ES-I3 (cell line): Measurements from ENCODE around the gene CTNNA2.

ENCODE experiments used
- H3K36me3 ChIP-seq: 2 replicates; pipeline ENCODE4 v1.6.1; 2013; ENCODE audit warnings: mild to moderate bottlenecking, low read length, control low read depth, moderate library complexity; ENCODE audit not compliant: insufficient read depth
- H3K4me1 ChIP-seq: 2 replicates; pipeline ENCODE4 v1.6.1; 2013; ENCODE audit warnings: mild to moderate bottlenecking, control low read depth, low read length; ENCODE audit not compliant: insufficient read depth
- H3K9ac ChIP-seq: 2 replicates; pipeline ENCODE4 v1.6.1; 2013; ENCODE audit warnings: low read depth, mild to moderate bottlenecking, low read length, moderate library complexity
- H3K9me3 ChIP-seq: 2 replicates; pipeline ENCODE4 v1.6.1; 2013; ENCODE audit warnings: mild to moderate bottlenecking, low read length, moderate library complexity; ENCODE audit not compliant: control insufficient read depth, insufficient read depth

Gene CTNNA2

DNA sequence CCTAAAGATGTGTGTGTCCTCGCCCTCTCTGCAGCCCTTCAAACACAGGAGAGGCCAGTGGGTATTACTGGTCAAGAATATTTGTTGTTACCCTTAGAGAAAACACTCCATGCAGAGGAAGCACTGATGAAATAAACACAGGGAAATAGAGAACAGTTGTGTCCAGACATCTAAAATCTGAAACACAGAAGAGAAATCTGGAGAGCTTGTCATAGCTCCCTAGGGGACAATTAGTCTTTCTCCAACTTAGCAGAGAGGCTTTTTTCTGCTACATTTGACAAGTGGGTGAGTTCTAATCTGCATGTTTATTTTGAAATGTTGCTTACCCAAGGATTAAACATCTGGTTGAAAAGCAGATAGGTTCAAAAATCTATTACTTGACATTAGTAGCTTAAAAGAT lies 190.1 kb downstream of the CTNNA2 start:
- Histone ChIP-seq H3K36me3 (no peaks in the 10 kb centered on the region), H3K9me3 (no peaks in the 10 kb centered on the region)

DNA sequence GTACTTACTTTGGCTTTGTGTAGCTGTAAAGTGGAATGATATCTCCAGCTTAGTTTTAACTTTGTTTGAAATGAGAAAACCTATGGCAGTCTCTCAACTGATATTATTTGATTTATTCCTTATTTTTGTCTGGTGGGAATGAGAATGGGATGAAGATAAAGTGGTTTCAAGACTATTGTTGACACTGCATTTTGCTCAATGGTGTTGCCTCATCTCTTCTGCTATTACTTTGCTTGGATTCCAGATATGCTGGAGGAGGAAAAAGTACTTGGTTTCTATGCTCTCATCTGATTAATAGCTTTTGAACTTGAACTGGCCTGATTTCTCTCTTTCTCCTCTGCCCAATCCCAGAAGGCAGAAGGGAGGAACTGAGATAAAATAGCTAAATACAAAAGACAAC lies 198.2 kb downstream of the CTNNA2 start:
- no peaks in the 10 kb centered on the region for H3K4me1 ChIP-seq
- H3K9ac ChIP-seq, result no peak overlapping the region
- H3K9me3 ChIP-seq, result no peaks in the 10 kb centered on the region
- no peaks in the 10 kb centered on the region for H3K36me3 ChIP-seq

More for the DNA sequence above, 190.1 kb downstream of the CTNNA2 start:
- Histone ChIP-seq H3K9ac (no peak overlapping the region), H3K4me1 (peaks cover 4% of the 10 kb centered on the region; the same call in 1 of the 2 replicates)

DNA sequence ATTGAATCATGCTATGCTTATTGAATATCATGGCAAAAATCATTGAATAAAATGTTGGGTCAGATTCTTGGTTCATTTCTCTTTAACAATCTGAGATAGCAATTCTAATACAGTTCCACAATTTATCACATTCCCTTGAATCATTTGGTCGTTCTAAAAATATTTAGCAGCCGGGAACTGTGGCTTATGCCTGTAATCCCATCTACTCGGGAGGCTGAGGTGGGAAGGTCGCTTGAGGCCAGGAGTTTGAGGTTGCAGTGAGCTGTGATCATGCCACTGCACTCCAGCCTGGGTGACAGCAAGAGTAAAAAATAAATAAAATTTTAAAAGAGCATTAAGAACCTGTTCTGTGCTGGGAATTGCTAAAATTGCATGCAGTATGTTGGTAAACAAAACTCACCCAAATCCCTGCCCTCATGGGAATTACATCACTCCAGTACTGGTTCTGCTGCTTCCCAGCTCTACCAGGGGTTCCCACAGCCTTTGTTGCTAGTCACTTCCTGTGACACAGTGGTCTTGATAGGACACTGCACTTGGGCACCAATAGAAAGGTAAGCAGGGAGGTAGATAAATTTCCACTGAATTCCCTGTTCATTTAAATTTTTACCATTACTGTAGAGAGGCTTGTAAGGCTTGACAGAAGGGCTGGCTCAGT lies 200.4 kb downstream of the CTNNA2 start:
- Histone ChIP-seq H3K36me3 (no peaks in the 10 kb centered on the region), H3K4me1 (no peaks in the 10 kb centered on the region)

DNA sequence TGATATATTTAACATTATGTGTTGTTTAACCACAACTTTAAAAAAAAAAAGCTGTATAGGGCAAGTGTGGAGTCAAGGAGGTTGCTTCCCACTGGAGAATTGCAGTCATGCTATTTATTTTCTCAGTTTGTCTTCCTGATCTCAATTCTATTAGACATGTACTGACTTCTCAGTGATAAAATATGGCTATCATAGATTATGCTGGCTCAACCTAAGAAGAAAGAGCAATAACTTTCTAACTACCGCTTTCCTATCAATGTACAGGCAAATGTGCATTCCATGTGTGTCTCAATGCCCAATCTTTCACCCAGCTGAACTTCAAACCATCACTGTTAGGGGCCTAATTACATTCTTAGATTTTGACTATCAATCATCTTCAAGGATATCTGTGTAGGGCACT lies 201.4 kb downstream of the CTNNA2 start:
- no peaks in the 10 kb centered on the region for H3K36me3 ChIP-seq
- H3K9ac ChIP-seq, result no peak overlapping the region
- no peaks in the 10 kb centered on the region for H3K9me3 ChIP-seq
- no peaks in the 10 kb centered on the region for H3K4me1 ChIP-seq

More for the DNA sequence above, 200.4 kb downstream of the CTNNA2 start:
- H3K9me3 ChIP-seq, result no peaks in the 10 kb centered on the region
- no peak overlapping the region for H3K9ac ChIP-seq

DNA sequence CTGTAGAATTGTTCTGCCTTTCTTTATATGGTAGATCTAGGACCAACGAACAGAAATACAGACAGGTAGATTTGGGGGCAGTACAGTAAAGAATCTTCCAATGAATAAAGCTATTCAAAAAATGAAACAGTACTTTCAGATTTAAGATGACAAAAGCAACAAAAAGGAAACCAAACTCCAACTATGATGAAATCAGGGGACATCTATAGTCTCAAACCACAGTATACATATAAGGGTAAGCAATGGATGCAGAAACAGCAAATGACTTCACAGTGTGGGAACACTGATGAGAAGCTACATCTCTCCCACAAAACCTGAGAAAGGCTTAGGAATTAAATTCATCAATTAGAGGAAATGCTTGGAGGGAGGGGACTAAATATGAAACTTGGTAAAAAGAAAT lies 202.5 kb downstream of the CTNNA2 start:
- Histone ChIP-seq H3K4me1 (no peaks in the 10 kb centered on the region), H3K36me3 (no peaks in the 10 kb centered on the region), H3K9ac (no peak overlapping the region), H3K9me3 (no peaks in the 10 kb centered on the region)

DNA sequence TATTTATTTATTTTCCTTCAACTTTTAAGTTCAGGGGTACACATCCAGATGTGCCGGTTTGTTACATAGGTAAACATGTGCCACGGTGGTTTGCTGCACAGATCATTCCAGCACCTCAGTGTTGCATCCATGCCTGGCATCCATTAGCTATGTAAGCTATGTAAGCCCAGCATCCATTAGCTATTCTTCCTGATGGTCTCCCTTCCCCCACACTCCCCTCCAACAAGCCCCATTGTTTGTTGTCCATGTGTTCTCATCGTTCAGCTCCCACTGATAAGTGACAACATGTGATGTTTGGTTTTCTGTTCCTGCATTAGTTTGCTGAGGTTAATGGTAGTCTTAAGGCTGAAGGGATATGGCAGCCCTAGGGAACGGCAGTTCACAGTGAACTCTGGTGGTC lies 203.4 kb downstream of the CTNNA2 start:
- Histone ChIP-seq H3K36me3 (no peaks in the 10 kb centered on the region), H3K9ac (no peak overlapping the region), H3K4me1 (no peaks in the 10 kb centered on the region), H3K9me3 (no peaks in the 10 kb centered on the region)

DNA sequence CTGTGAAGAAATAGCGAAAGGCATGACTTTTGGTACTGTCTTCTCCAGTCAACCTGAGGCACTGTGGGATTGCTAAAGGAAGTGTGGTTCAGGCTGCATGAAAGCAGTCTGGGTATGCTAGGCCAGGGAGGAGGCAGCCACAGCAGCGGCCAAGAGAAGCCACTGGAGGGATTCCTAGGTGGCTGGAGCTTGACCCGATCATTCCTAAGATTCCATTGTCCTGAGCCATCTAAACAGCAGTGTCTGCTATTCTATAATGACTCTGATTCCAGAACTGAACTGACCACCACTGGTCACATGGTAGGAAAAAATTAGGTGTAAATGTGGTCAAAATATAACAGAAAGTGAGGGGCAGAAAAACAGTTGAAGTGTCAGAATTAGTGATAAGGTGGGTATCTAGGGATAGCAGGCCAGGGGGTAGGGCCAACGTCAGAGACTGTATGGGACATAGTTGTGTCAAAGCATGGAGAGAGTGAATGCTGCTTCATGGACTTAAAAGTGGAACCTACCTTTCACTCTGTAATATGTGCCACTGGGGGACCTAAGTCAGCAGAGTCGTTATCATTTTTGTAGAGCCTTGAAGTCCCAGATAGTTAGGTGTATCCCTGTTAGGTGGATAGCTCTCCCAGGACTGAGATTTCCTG lies 204.6 kb downstream of the CTNNA2 start:
- H3K9me3 ChIP-seq, result no peaks in the 10 kb centered on the region
- H3K36me3 ChIP-seq, result no peaks in the 10 kb centered on the region
- H3K4me1 ChIP-seq, result no peaks in the 10 kb centered on the region
- H3K9ac ChIP-seq, result no peak overlapping the region

DNA sequence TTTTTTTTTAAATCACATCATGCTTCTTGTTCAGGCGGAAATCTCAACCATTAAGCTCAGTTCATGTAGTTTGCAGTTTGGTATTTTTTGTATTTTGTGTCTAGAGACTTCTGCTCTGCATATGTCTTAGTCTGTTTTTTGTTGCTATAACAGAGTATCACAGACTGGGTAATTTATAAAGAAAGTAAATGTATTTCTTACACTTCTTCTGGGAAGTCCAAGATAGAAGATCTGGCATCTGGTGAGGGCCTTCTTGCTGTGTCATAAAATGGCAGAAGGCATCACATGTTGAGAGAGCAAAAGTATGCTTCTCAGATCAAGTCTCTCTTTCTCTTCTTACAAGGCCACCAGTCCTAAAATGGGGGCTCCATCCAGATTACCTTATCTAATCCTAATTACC lies 208.2 kb downstream of the CTNNA2 start:
- no peaks in the 10 kb centered on the region for H3K36me3 ChIP-seq
- no peaks in the 10 kb centered on the region for H3K4me1 ChIP-seq
- no peak overlapping the region for H3K9ac ChIP-seq
- no peaks in the 10 kb centered on the region for H3K9me3 ChIP-seq

DNA sequence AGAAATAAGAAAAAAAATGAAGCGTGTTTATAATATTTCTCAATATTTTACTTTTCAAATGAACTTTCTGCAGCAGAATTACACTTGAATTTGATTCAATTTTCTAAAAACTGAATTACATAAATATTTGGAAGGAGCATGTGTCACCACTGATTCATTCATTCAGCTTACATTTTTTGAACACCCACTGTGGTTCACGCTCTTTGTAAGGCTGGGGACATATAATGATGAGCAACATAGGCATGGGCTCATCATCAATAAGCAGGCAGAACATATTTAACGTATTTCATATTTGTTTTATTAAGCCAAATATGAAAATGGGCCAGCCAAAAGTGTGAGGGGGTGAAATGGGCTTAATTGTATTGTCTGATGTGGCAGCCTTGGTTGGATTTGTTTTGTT lies 209.1 kb downstream of the CTNNA2 start:
- H3K36me3 ChIP-seq, result no peaks in the 10 kb centered on the region
- no peaks in the 10 kb centered on the region for H3K9me3 ChIP-seq
- H3K4me1 ChIP-seq, result no peaks in the 10 kb centered on the region
- no peak overlapping the region for H3K9ac ChIP-seq

DNA sequence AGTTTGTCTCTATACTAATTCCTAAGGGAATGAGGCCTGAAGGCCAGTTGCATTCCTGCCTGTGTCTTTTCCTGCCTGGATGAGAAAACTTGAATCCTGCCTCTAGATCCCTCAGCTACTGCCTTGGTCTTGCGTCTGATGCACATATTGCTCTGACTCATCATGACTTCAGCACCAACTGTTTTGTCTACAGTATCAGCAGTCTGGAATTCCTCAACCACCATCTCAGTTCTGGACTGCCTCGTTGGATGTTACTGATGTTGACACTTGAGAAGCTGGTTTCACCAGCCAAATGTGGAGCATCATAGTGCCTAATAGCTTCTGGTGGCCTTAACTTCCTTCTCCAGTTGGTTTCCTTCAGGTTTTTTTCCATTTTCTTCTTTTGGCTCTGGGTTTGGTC lies 211.0 kb downstream of the CTNNA2 start:
- Histone ChIP-seq H3K4me1 (no peaks in the 10 kb centered on the region), H3K36me3 (no peaks in the 10 kb centered on the region), H3K9ac (no peak overlapping the region)

DNA sequence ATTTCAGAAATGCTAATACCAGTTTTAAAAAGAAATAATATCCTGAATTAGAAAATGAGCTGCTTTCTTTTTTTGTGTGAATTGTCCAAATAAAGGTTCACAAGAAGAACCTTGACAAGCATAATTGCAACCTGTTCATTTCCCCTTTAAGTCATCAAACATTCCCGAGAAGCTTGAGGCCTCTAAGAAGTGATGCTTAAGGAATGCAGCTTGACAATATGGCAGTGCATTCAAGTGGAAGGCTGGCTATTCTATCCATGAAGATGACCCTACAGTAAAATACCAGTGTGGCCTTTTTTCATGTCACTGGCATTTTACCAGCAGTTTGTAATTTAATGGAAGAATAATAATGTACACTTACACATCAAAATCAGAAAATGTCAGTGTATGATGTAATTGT lies 216.7 kb downstream of the CTNNA2 start:
- no peak overlapping the region for H3K9ac ChIP-seq
- no peaks in the 10 kb centered on the region for H3K9me3 ChIP-seq
- no peaks in the 10 kb centered on the region for H3K36me3 ChIP-seq
- no peaks in the 10 kb centered on the region for H3K4me1 ChIP-seq

More for the DNA sequence above, 211.0 kb downstream of the CTNNA2 start:
- H3K9me3 ChIP-seq, result no peaks in the 10 kb centered on the region

DNA sequence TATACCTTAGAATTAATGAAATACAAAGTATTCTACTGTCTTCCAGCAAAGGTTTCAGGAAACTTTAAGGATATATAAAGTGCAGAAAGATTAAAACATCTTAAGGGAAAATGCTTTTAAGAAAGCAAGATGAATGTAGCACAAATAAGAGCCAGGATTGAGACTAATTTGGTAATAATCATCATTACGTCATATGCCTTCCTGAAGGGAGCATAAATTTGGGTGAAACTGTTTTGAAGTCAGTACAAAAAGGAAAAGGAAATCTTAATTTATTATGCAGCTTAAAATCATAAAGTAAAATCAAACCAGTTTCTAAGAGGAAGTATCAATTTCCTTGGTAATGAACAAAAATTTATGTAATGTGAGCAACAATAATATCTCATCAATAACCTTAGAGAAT lies 221.7 kb downstream of the CTNNA2 start:
- Histone ChIP-seq H3K9ac (no peak overlapping the region), H3K36me3 (no peaks in the 10 kb centered on the region)

DNA sequence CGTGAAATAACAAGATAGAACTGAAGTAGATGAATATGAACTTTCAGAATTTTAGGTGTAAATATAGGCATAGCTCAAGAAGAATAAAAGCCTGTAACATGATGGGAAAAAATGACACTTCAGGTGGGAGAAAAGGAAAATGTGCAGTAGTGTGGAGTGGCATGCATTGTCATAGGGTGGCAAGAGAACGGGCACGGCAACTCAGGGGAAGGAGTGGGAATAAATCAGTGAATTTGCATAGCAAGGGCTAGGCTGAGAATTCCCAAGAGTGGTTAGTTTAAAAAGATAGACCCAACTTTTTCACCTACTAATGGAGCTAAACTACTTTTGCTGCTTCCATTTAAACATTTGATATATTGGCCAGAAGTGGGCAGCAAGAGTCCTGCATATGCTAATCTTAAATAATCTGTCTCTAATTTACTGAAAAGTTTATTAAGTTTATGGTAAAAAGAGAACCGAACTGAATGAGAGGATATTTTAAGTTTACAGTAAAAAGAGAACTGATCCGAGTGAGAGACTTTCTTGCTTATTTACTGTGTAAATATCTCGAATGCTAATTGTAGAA lies 228.1 kb downstream of the CTNNA2 start:
- H3K9me3 ChIP-seq, result no peaks in the 10 kb centered on the region
- H3K36me3 ChIP-seq, result no peaks in the 10 kb centered on the region
- peaks cover 4% of the 10 kb centered on the region; the same call in 1 of the 2 replicates for H3K4me1 ChIP-seq
- H3K9ac ChIP-seq, result no peak overlapping the region

More for the DNA sequence above, 221.7 kb downstream of the CTNNA2 start:
- Histone ChIP-seq H3K4me1 (no peaks in the 10 kb centered on the region), H3K9me3 (no peaks in the 10 kb centered on the region)

DNA sequence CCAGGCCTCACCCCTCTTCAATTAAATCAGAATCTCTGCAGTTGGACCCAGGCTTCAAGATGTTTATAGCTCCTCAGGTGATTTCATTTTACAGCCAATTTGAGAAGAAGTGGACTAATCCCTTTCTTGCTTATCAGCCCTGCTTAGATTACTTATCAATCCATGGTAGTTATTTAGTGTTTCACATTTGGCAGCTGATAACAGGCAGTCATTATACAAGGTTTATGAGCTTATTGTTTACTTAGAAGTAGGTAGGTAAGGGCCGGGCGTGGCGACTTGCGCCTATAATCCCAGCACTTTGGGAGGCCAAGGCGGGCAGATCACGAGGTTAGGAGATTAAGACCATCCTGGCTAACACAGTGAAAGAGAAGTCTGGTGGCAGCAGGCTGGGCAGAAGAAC lies 237.5 kb downstream of the CTNNA2 start:
- Histone ChIP-seq H3K9ac (no peak overlapping the region), H3K36me3 (no peaks in the 10 kb centered on the region), H3K4me1 (no peaks in the 10 kb centered on the region), H3K9me3 (no peaks in the 10 kb centered on the region)

DNA sequence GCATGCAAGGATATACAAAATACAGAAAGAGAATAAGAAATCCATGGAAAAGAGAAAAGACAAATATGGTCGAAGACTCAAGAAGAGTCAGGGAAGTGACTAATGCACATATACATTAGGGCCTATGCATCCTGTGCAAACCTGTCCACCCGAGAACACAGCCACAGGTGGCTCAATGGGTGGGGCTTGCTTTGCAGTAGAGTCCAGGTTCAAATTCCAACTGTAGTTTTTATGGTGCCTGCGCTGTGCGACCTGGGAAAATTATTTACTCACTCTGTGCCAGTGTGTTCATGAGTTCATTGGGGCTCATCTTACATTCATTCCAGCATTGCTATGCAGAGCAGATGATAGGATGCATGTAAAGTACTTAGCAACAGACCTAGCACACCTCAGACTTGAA lies 244.7 kb downstream of the CTNNA2 start:
- Histone ChIP-seq H3K4me1 (no peaks in the 10 kb centered on the region), H3K9ac (no peak overlapping the region), H3K9me3 (no peaks in the 10 kb centered on the region), H3K36me3 (no peaks in the 10 kb centered on the region)
